Measurements from ENCODE around the gene COG6.

COG6 gene

DNA sequence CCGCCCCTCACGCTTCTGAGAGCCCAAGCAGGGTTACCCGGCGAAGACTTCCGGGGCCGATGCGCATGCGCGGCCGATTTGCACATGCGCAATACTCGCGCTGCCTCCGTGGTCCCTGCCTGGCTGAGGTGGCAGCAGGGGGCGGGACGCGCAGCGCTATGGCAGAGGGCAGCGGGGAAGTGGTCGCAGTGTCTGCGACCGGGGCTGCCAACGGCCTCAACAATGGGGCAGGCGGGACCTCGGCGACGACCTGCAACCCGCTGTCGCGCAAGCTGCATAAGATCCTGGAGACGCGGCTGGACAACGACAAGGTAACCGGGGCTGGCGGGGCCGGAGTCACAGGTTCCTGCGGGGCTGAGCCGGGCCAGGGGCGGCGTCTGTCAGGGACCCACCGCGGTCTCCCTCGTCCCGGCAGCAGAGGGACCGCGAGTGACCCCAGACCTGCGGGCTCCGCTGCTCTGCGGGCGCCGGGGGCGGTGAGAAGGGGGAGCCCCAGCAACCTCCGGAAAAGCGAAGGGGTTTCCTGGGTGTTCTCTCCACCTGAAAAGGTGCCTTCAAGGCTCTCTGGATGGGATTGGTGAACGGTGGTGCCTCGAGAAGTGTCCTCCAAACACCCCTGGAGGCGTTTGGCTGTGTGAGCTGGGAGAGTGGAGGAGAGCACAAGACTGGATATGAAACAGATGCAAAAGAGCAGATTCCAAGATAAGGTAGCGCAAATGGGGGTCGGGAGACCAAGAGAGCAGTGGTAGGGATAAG, at the start of gene COG6:
Gene COG6 (plus strand): TSS at position 94 of the 756 bp plus-strand sequence. CDS start 65 bp downstream, at position 159.
- peak; percentile 83 for DNase-seq (ENCODE audit: low read depth)

GRCh38 chr13:39605677-39606320, 49.7 kb upstream of the COG6 start:
- no peak for DNase-seq (ENCODE audit: low read depth)

DNA sequence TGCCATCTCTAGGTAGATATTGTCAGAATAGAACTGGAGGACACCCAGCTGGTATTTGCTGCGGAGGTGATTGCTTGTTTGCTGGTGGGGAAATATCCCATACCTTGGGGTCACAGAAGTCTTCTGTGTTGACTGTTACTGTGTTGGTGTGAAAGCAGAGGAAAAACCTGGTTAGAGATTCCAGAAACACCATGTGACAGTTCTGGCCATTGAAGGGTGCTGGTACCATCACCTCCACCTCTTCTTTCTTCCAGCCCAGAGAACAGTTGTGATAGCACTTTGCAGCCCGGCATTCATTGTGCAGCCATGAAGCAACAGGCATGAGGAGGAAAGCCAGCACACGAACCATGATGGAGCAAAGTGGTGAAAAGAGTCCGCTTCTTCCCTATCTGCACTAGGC, 47.6 kb upstream of the COG6 start:
- no peak for DNase-seq (ENCODE audit: low read depth)

DNA sequence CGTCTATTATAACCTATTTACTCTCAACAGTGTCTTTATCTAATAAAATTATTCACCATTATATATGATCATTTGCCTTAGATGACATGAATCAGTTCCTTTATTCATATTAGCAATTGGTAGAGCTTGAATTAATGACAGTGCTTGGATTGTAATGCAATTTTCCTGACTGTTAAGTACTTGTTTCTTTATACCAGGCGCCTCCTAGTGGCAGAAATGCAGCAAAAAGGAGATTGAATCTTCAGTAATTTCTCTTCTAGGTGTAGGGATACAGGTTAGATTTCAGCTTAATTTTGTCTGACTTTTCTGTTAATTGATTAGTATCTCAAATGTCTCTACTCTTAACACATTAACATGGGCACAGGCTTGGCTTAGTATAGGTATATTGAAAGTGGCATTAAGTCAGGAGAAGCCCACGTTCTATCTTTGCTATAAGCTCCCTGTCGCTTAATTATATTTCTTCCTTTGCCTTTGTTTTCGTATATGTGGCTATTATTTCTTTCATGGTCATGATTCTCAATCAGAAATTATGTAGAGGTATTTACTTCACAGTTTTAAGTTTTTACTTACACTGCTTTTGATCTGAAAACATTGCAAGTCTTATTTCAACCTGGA, 43.3 kb upstream of the COG6 start:
- DNase-seq (ENCODE audit: low read depth): peak; percentile 80

GRCh38 chr13:39616087-39616694, 39.3 kb upstream of the COG6 start:
- peak; percentile 74 for DNase-seq (ENCODE audit: low read depth)

DNA sequence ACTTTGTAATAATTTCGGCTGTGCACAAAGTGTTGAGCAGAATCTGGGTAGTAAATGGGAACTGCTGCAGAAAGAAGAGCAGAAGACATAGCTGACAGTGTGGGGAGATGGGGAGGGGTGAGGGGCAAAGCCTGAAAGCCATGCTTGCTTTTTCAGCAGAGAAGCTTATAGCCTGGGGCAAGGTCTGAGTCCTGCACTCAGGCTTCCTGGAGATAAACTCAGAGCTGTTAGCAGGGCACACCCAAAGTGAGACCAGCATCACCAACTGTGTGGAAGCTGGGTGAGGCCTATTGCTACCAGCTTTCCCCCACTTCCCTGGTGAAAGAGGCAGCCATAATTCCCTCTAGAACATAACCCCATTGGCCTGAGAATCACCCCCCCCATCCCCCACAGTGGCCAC, 36.9 kb upstream of the COG6 start:
- no peak for DNase-seq (ENCODE audit: low read depth)

GRCh38 chr13:39623466-39623865, 32.0 kb upstream of the COG6 start:
- no peak for DNase-seq (ENCODE audit: low read depth)

GRCh38 chr13:39631307-39631706, 24.2 kb upstream of the COG6 start:
- DNase-seq (ENCODE audit: low read depth): no peak

- DNase-seq (ENCODE audit: low read depth): no peak
Measured at GRCh38 chr13:39632994-39633393, 22.5 kb upstream of the COG6 start.

DNA sequence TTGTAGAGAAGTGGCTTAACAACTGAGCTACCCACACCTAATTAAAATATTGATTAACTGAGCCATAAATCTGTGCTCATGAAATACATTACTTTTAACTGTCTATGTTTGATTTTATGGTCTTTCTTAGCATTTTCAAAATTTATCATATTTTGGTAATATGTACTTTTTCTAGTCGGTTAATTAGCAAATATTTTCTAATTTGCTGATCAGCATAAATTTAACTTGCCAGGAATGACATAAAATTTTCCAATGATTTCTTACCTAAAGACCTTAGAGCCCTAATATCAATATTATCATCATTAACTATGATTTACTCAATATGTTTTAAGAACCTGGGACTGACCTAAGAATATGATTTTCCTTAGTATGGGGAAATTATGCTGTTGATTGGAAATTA, 19.9 kb upstream of the COG6 start:
- no peak for DNase-seq (ENCODE audit: low read depth)

GRCh38 chr13:39637890-39638289, 17.6 kb upstream of the COG6 start:
- DNase-seq (ENCODE audit: low read depth): no peak

DNA sequence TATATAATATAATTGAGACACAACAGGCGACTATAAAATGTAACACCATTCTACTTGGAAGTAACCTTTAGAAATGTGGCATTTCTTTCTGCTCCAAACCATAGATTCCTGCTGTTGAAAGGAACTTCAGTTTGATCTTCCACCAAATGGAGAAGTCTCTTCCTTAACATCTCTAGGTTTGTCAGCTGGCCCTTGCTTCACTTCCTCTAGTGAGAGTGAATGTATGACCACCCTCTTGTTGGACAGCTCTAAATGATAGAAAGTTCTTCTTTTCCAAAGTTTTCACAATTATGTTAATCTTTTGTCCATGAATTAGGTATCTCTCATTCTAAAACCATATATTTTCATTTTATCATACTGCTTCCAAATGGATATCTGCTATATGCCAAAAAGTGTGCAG, 13.8 kb upstream of the COG6 start:
- no peak for DNase-seq (ENCODE audit: low read depth)

GRCh38 chr13:39646122-39646521, 9.3 kb upstream of the COG6 start:
- DNase-seq (ENCODE audit: low read depth): no peak

DNA sequence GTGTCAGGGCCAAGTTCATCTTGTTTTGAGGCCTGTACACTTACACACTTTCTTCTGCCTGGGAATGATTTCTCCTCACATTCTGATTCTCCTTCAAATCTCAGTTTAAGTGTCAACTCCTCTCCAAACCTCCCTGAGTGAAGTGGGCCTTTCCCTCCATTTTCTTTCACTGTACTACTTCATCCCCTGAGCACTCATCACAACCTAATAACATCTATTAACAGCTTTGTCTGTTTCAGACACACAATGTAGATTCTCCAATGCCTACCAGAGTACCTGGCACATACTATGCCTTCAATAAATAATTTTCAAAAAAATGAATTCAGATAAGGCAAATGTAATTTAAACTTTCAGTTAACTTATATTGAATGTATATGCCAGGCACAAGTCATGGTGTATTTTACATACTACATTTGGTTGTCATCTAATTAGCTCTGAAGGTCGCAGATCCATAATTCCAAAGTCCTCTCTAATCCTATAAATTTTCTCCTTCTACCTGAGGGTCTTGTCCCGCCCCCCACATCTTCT, 357 bp upstream of the COG6 start:
- no peak for DNase-seq (ENCODE audit: low read depth)

GRCh38 chr13:39656325-39656677, 839 bp downstream of the COG6 start:
- peak; percentile 20 for DNase-seq (ENCODE audit: low read depth)

DNA sequence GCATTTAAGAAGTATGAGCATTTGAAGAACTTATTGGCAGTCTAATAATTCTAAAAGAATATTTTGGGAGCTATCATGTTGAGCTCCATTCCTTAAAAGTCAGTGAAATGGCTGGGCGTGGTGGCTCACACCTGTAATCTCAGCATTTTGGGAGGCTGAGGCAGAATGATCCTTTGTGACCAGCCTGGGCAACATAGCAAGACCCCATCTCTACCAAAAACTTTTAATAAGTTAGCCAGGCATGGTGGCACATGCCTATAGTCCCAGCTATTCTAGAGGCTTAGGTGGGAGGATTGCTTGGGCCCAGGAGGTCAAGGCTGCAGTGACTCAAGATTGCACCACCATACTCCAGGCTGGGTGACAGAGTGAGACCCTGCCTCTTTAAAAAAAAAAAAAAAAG, 8.0 kb downstream of the COG6 start:
- DNase-seq (ENCODE audit: low read depth): no peak

DNA sequence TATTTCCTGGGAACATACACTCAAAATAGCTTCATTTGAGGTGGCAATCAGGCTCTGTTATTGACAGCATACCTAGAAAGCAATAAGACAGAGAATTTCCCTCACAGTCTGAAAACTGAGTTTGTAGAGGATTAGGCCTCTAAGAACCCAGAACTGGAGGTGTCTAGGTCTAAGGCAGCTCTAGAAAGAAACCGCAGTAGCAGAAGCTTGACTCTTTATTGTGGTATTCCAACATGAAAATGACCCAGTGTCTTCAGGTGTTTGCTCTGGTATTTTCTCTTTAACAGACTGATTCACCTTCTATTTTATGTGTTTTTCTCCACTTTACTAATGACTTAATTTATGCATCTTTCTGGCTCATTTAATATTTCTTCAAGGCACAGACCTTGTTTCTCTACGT, 8.5 kb downstream of the COG6 start:
- DNase-seq (ENCODE audit: low read depth): no peak

DNA sequence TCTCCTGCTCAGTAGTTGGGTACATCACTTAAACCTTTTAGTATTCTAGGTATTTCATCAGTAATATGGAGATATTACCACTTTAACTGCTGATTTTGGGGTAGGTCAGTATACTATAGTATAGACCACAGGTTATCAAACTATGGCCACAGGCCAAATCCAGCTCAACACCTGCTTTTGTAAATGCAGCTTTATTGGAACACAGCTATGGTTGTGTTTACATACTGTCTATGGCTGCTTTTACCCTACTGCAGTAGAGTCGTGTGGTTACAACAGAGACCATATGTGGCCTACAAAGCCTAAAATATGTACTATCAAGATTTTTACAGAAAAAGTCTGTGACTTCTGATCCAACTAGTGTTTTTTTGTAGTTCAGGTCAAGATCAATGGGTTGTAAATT, 10.3 kb downstream of the COG6 start:
- DNase-seq (ENCODE audit: low read depth): no peak

- no peak for DNase-seq (ENCODE audit: low read depth)
Measured at GRCh38 chr13:39670445-39670844, 15.0 kb downstream of the COG6 start.

- DNase-seq (ENCODE audit: low read depth): no peak
Measured at GRCh38 chr13:39672378-39673132, 17.1 kb downstream of the COG6 start.

GRCh38 chr13:39675904-39676303, 20.4 kb downstream of the COG6 start:
- peak; percentile 23 for DNase-seq (ENCODE audit: low read depth)

DNA sequence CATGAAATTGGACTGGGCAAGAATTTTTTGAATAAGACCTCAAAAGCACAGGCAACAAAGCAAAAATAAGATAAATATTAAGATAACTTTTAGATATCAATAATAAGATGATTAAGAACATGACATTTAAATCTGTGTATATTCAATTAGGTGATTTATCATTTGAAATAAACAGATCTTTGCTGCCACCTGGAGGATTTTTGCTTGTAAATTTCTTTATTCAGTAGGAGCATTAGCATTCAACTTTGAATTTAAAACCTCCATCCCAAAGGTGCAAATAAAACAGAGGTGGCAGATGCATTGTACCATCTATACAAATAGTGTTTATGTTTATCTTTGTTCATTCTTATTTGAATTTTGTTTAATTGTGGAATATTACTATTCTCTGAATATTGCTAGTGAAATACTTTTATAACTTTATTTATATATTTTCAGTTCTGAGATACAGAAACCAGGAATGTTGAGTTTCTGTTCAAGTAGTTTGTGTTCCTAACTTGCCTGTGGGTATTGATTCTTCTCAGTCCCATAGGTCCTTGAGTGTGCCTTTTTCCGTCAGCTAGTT, 20.9 kb downstream of the COG6 start:
- peak; percentile 76 for DNase-seq (ENCODE audit: low read depth)
